T follicular helper cell (primary cell): ENCODE results near the gene UHMK1.

Experiments
- DNase-seq: peaks from one replicate; pipeline ENCODE4 v3.0.0-alpha.2; 2020; ENCODE audit warnings: low read depth

Gene UHMK1

GRCh38 chr1:162527314-162527713, 29.7 kb downstream of the UHMK1 start:
- DNase-seq: no peak

GRCh38 chr1:162530307-162530987, 32.8 kb downstream of the UHMK1 start:
- DNase-seq: no peak

DNA sequence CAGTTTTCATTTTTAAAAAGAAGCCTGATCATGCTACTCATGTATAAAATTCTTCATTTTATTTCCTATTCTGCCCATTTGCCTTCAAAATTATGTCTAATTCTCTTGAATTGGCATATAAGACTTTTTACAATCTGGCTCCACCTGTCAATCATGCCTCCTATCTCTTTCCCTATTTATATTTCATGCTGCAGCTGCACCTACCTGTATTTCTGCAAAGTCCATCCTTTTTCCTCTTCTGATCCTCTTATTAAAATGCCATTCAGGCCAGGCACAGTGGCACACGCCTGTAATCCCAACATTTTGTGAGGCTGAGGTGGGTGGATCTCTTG, 33.3 kb downstream of the UHMK1 start:
- no peak for DNase-seq

GRCh38 chr1:162535501-162535900, 37.9 kb downstream of the UHMK1 start:
- no peak for DNase-seq

DNA sequence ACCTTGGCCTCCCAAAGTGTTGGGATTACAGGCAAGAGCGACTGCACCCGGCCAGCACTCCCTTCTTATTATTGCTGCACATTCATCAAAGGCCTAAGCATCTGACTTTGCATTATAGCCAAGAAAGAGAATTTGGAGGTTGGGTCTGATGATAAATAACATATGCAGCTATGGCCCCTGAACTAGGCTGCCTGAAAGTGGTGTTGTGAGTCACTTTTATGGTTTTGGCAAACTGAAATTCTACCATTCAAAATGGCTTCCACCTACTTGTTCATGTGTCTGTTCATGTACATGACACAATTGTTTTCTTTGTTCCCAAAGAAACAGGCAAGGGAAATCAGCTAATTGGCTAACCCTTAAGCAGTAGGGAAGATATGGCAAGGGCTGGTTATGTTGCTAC, 38.9 kb downstream of the UHMK1 start:
- no peak for DNase-seq

DNA sequence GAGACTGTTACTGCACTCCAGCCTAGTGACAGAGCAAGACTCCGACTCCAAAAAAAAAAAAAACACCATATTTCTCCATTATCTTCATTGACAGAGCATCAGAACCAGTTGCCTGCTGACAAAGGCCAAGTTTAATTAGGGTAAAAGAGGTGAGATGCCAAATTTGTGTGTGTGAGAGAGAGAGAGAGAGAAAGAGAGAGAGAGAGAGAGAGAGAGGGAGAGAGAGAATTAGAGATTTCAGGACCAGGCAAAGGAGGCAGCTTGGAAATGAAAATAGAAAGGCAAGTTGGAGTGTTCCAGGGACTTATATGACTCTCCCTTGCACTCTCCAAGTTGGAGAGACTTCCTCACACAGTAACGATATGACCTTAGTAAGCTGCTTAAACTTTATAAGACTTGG, 39.6 kb downstream of the UHMK1 start:
- no peak for DNase-seq

DNA sequence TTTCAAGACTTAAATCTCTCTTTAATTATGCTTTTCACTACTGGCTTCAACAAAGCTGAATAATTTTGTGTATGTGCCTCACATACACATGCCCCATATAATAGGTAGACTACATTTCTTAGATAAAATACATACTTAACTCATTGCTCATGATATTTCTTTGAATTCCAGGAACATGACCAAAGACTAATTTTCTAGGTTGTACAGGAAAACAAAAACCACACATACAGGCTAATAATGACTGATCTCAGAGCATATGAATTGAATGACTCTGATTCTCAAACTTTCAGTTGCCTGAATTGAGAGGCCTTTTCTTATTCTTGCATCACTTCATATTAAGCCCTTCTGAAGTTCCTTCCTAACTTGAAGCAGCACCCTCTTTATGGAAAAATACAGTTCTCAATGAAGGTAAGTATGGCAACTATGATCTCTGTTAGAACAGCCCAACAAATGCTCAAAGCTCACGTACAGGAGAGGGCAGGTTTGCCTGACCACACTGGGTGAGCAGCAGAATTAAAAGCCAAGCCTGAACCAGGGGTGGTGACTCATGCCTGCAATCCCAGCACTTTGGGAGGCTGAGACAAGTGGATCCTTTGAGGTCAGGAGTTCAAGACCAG, 41.3 kb downstream of the UHMK1 start:
- DNase-seq: no peak

GRCh38 chr1:162541619-162542141, 44.1 kb downstream of the UHMK1 start:
- no peak for DNase-seq

DNA sequence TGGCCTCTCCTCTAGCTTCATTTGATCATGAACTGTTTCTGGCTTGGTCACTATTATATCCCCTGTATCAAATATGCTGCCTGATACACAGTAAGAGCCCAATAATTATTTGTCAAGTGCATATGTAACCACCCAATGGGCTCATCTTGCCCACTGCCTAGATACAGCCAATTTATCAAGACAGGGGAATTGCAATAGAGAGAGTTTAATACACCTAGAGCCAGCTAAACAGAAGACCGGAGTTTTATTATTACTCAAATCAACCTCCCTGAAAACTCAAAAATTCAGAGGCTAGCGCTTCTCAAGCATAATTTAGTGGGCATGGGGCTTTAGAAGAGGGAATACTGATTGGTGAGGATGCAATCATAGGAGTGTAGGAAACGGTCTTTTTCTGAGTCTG, 45.6 kb downstream of the UHMK1 start:
- DNase-seq: no peak

DNA sequence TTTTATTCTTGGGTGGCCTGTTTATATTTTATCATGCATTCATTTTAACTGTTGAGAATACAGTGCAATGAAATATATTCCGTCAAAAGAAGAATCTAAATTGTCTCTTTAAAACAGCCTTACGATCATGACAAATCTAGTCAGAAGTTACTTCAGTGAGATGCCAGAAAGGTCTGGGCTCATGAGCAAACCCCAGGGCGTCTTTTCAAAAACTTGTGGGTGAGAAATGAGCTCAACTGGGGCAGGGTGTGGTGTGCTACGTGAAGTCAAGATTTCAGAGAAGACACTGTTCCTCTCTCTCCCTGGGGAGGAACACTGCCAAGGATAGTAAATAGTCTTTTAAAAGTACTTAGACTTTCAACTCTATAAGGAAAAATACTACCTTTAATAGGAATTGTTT, 50.6 kb downstream of the UHMK1 start:
- DNase-seq: no peak

DNA sequence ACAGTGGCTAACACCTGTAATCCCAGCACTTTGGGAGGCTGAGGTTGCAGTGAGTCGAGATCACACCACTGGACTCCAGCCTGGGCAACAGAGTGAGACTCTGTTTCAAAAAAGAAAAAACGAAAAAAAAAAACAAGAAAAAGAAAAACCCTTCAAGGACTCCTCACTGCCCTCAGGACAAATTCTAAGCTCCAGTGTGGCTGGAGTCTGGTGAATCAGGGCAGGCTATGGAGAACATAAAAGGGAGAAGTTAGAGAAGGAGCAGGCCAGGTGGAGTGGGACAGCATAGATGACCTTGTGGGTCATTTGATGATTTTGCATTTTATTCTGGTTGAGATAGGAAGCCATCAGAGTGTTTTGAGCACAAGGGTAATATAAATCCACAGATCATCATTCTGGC, 51.4 kb downstream of the UHMK1 start:
- DNase-seq: no peak

- DNase-seq: no peak
Observed at GRCh38 chr1:162550925-162551324, 53.3 kb downstream of the UHMK1 start.

DNA sequence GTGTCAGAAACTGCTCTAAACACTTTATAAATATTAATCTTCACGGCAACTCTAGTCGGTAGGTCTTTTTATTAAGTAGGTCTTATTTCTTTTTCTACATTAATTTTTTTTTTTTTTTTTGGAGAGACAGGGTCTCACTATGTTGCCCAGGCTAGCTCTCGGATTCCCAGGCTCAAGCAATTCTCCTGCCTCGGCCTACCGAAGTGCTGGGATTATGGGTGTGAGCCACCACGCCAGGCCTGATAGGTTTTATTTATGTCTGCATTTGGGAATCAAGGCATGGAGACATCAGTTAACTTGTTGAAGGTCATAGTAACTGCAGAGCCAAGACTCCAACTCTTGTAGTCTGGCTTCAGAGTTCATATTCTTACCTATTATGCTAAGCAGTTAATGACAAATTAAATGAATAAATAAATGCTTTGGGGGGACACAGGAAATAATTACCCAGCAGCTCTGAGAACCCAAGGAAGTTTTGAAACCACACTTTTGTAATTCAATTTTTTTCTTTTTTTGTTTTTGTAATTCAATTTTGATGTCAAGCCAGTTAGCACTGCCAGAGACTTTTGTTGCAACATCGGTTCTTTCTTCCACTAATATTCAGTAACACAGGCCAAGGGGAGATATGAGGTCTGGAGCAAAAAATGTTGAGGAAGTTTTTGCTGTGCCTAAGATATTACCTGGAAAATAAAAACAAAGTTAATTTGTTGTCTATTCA, 54.5 kb downstream of the UHMK1 start:
- DNase-seq: no peak

DNA sequence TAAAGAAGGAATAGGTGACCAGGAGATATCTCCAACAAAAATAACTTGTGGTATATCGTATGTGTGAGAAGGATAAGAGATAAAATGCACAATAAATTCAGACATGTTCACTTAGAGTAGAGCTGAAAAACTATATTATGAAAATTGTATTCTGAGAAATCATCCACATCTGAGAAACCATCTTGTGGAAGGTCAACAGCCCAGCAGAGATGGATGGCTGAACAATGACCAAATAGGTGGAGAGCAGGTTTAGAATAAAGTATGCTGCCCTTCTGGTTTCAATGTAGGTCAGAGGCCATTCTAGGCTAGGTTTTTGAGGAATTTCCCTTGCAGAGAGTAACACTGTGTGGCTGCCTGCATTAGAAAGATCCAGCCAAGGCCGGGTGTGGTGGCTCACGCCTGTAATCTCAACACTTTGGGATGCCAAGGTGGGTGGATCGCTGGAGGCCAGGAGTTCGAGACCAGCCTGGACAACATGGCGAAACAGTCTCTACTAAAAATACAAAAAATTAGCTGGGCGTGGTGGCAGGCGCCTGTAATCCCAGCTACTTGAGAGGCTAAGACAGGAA, 55.1 kb downstream of the UHMK1 start:
- no peak for DNase-seq

- no peak for DNase-seq
Observed at GRCh38 chr1:162554258-162554657, 56.6 kb downstream of the UHMK1 start.

DNA sequence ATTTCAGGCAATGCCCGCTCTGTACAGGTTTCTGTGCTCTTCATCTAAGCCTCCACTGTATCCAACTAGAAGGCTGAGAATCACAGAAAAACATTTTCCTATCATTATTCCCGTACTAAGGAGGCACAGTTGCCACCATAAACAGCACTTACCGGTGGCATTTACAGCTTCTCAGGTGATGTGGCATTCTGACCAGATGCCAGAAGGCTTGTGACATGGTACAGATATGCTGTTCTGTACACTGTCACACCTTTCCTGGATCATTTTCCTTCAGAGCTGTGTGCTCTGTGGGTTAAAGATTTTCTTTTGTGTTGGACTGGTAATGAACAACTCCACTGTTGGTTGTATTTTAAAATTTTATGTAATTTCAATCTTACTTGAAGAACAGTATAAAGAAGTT, 59.9 kb downstream of the UHMK1 start:
- DNase-seq: no peak

GRCh38 chr1:162560303-162561036, 62.9 kb downstream of the UHMK1 start:
- no peak for DNase-seq

DNA sequence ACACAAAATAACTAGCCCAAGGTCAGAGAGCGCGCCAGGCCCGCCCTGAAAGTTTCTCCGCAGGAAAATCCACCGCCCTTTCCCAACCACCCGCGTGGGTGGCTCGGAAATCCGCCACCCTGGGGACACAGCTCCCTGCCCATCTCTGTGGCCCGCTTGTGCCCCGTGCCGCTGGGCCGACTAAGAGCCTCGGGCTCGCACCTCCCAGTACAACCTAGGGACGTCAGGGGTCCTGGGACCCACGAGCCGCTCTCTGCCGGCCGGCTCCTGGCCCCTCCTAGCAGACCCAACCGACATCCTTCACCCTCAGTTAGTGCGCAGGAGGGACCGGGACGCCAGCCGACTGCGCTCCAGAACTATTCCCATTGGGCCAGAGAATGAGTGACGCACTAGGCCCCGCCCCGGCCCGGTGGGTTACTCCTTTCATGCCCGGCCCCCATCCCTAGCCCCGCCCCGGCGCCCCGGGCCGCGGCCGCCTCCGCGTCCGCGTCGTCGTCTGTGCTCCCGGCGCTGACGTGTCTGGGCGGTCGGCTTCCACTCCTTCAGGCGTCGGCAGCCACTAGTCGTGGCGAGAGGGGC, 63.5 kb downstream of the UHMK1 start:
- peak; percentile 97 for DNase-seq

GRCh38 chr1:162561616-162562469, 64.2 kb downstream of the UHMK1 start, which contains the start of gene UAP1:
TSS of gene UAP1 (plus strand) at chr1:162561722. CDS start at chr1:162566069, 4,347 bp downstream.
- no peak for DNase-seq

DNA sequence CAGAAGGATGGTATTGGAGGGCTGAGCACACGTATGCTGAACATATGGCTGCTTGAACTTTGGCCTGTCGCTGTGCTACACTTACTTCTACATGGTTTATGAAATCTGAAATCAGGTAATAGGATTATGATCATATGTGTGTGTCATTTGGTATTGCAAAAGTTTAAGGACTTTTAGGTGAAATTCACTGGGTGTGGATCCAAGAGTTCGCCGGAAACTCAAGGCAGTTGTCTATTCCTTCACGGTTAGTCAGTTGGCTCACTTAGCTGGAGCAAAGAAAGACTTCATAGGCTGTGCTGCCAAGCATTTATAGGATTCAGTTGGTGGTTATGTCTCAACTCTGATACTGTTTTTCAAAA, 64.8 kb downstream of the UHMK1 start:
- DNase-seq: no peak

- DNase-seq: no peak
Observed at GRCh38 chr1:162564762-162565218, 67.2 kb downstream of the UHMK1 start.
